ENCODE measurements around the gene MSI2.

GRCh38 chr17:57485566-57485865 lies 229.2 kb downstream of the MSI2 start:
- TF ChIP-seq CTCF (conservative IDR thresholded peaks at IDR 0.05; ENCODE audit: low read depth in 2 of 2) (no peak), POLR2AphosphoS5 (IDR thresholded peaks at IDR 0.05; ENCODE audit: low read depth) (no peak), EZH2 (IDR thresholded peaks at IDR 0.05; ENCODE audit: low read depth, unreplicated experiment) (no peak), EZH2phosphoT487 (IDR thresholded peaks at IDR 0.05; ENCODE audit: unreplicated experiment) (no peak), CREB1 (CRISPR knock-in tag; IDR thresholded peaks at IDR 0.05; ENCODE audit: low read depth) (no peak), STAT1 (IDR thresholded peaks at IDR 0.05; ENCODE audit: unreplicated experiment) (no peak), REST (IDR thresholded peaks at IDR 0.05; ENCODE audit: unreplicated experiment) (no peak), NANOG (IDR thresholded peaks at IDR 0.05; ENCODE audit: borderline replicate concordance) (no peak), ZNF462 (CRISPR knock-in tag; IDR thresholded peaks at IDR 0.05) (no peak), ETS1 (IDR thresholded peaks at IDR 0.05) (no peak), JUNB (IDR thresholded peaks at IDR 0.05; ENCODE audit: unreplicated experiment) (no peak), ZNF114 (CRISPR knock-in tag; IDR thresholded peaks at IDR 0.05) (no peak), ZNF331 (CRISPR knock-in tag; IDR thresholded peaks at IDR 0.05; ENCODE audit: low read depth) (no peak)

All from GM23338 (cell line).